Progenitor cell of endocrine pancreas (in vitro differentiated cells): ENCODE data around the gene UBB. TPM values are rescaled to one million over a fixed set of nuclear protein-coding genes. Genes with fewer than 3 reads are reported as not detected.

Experiments
- DNase-seq: peaks from one replicate; pipeline ENCODE4 v3.0.0; 2021; ENCODE audit warnings: low spot score; ENCODE audit not compliant: unreplicated experiment
- H3K27ac Mint-ChIP-seq: 2 replicates; pipeline ENCODE4 v1.8.0; 2021; ENCODE audit warnings: mild to moderate bottlenecking, moderate library complexity, mixed read lengths
- H3K27me3 Mint-ChIP-seq: 2 replicates; pipeline ENCODE4 v1.8.0; 2021; ENCODE audit warnings: mixed read lengths
- H3K36me3 Mint-ChIP-seq: 2 replicates; pipeline ENCODE4 v1.8.0; 2022; ENCODE audit warnings: mixed read lengths; ENCODE audit not compliant: insufficient read depth
- H3K4me1 Mint-ChIP-seq: 2 replicates; pipeline ENCODE4 v1.8.0; 2021; ENCODE audit warnings: low read depth, mixed read lengths
- H3K4me3 Mint-ChIP-seq: 2 replicates; pipeline ENCODE4 v1.8.0; 2021; ENCODE audit warnings: low read depth, mild to moderate bottlenecking, moderate library complexity, mixed read lengths
- H3K9me3 Mint-ChIP-seq: 2 replicates; pipeline ENCODE4 v1.8.0; 2021; ENCODE audit warnings: low read depth, mixed read lengths
- CTCF ChIP-seq: fragments of 200-600 bp; sonication (generic); IDR thresholded peaks from one replicate; pipeline ENCODE4 v1.5.0; 2021; ENCODE audit warnings: antibody characterized with exemption, mild to moderate bottlenecking; ENCODE audit not compliant: unreplicated experiment
- total RNA-seq: library from RNA; stranded (reverse); gene quantifications from 2 replicates; pipeline ENCODE4 v1.2.1, GENCODE V29; 2021

Gene UBB
- total RNA-seq, 1 donor from 2014 or later, result 1,477 TPM

- no peak for TF ChIP-seq CTCF
- Mint-ChIP-seq H3K4me1 (no peaks in the 10 kb centered on the region), H3K9me3 (no peaks in the 10 kb centered on the region), H3K27me3 (peaks cover 8% of the 10 kb centered on the region), H3K4me3 (no peak overlapping the region), H3K36me3 (no peaks in the 10 kb centered on the region), H3K27ac (no peak overlapping the region)
- no peak for DNase-seq
These were observed 36.5 kb downstream of the UBB start for GRCh38 chr17:16417399-16417798.

DNA sequence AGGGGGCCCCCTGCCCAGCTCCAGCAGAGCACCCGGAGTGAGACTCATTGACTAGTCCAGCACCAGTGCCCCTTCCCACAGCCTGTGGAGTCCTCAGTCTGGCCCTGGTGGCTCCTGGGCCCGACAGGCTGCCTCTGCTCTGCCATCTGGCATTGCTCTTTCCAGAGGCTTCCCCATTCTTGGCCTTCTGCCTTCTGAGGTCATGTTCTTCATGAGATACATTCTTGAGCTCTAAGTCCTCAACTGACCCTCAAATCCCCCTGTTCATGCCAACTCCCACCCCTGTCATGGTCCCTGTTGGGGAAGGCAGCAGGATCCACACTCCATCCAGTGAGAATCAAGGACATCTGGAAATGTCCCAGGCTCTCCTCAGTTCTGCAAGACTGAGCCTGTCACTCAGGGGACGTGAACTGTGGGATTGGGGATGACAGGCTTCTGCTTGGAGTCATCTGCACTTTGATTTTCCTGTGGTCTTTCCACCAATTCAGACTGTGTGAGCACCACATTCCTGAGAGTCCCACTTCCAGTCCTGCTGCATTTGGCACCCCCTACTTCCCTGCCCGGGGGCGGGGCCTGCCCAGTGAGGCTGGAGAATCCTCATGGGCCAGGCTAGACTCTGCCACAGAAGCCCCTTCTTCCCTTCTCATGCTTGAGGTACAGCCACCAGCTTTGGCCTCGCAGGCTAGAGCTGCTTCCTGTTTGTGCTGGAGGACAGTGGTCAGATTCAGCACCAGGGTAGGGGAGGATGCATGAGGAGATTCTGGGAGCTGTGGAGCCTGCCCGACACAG, 37.2 kb downstream of the UBB start:
- Mint-ChIP-seq H3K9me3 (no peaks in the 10 kb centered on the region), H3K4me3 (no peak overlapping the region), H3K27me3 (peaks cover 6% of the 10 kb centered on the region), H3K36me3 (no peaks in the 10 kb centered on the region), H3K4me1 (no peaks in the 10 kb centered on the region), H3K27ac (no peak overlapping the region)
- no peak for TF ChIP-seq CTCF
- no peak for DNase-seq

- H3K27ac Mint-ChIP-seq, result no peak overlapping the region
- H3K9me3 Mint-ChIP-seq, result no peaks in the 10 kb centered on the region
- H3K4me3 Mint-ChIP-seq, result no peak overlapping the region
- H3K4me1 Mint-ChIP-seq, result no peaks in the 10 kb centered on the region
- DNase-seq, result no peak
- peaks cover 6% of the 10 kb centered on the region for H3K27me3 Mint-ChIP-seq
- H3K36me3 Mint-ChIP-seq, result no peaks in the 10 kb centered on the region
- TF ChIP-seq CTCF, result no peak
These were observed 37.8 kb downstream of the UBB start for GRCh38 chr17:16418685-16419068.

GRCh38 chr17:16419074-16419928, 38.4 kb downstream of the UBB start:
- DNase-seq, result no peak
- Mint-ChIP-seq H3K4me3 (no peak overlapping the region), H3K9me3 (no peaks in the 10 kb centered on the region), H3K36me3 (no peaks in the 10 kb centered on the region), H3K4me1 (no peaks in the 10 kb centered on the region), H3K27ac (no peak overlapping the region), H3K27me3 (peaks cover 3% of the 10 kb centered on the region)
- TF ChIP-seq CTCF, result no peak

- Mint-ChIP-seq H3K27ac (no peak overlapping the region), H3K9me3 (no peaks in the 10 kb centered on the region), H3K27me3 (no peaks in the 10 kb centered on the region), H3K4me1 (no peaks in the 10 kb centered on the region), H3K36me3 (no peaks in the 10 kb centered on the region), H3K4me3 (no peak overlapping the region)
- no peak for DNase-seq
- TF ChIP-seq CTCF, result no peak
These were observed 39.0 kb downstream of the UBB start for GRCh38 chr17:16419929-16420271.
